H1 (cell line): ENCODE data around the gene HS6ST3.

Experiments
- ASH2L ChIP-seq: fragments of 200-600, 300-600 bp; sonication (generic); IDR thresholded peaks from one replicate; pipeline ENCODE4 v1.7.1; 2017; ENCODE audit warnings: low read length
- POLR2A ChIP-seq, 2 experiments: IDR thresholded peaks; 1 replicate in 1 of 2; 2 replicates in 1 of 2; pipeline ENCODE4 v1.6.1; 2011; ENCODE audit warnings: low read depth in 2 of 2, low read length in 2 of 2, mild to moderate bottlenecking in 2 of 2; ENCODE audit errors: control extremely low read depth in 1 of 2
- POLR2AphosphoS5 ChIP-seq: IDR thresholded peaks from 2 replicates; pipeline ENCODE4 v1.6.1; 2011; ENCODE audit warnings: low read depth, low read length
- SP1 ChIP-seq: IDR thresholded peaks from 2 replicates; pipeline ENCODE4 v1.6.1; 2011; ENCODE audit warnings: low read depth, low read length
- TAF1 ChIP-seq: IDR thresholded peaks from 2 replicates; pipeline ENCODE4 v1.6.1; 2011; ENCODE audit warnings: mild to moderate bottlenecking, low read depth, low read length
- TF ChIP-seq, protein P1 (sequence below), 3 experiments: IDR thresholded peaks; 1 replicate in 2 of 3; 2 replicates in 1 of 3; pipeline versions ENCODE4 v1.5.1 to v1.6.1; 2011; ENCODE audit warnings: low read length in 3 of 3, mild to moderate bottlenecking in 3 of 3, inconsistent platforms in 2 of 3, low read depth in 1 of 3, moderate library complexity in 1 of 3; ENCODE audit not compliant: insufficient read depth in 1 of 3; ENCODE audit errors: control extremely low read depth in 1 of 3

- TF ChIP-seq, protein P1, sequence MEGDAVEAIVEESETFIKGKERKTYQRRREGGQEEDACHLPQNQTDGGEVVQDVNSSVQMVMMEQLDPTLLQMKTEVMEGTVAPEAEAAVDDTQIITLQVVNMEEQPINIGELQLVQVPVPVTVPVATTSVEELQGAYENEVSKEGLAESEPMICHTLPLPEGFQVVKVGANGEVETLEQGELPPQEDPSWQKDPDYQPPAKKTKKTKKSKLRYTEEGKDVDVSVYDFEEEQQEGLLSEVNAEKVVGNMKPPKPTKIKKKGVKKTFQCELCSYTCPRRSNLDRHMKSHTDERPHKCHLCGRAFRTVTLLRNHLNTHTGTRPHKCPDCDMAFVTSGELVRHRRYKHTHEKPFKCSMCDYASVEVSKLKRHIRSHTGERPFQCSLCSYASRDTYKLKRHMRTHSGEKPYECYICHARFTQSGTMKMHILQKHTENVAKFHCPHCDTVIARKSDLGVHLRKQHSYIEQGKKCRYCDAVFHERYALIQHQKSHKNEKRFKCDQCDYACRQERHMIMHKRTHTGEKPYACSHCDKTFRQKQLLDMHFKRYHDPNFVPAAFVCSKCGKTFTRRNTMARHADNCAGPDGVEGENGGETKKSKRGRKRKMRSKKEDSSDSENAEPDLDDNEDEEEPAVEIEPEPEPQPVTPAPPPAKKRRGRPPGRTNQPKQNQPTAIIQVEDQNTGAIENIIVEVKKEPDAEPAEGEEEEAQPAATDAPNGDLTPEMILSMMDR (IDR thresholded peaks at IDR 0.05; ENCODE audit: control extremely low read depth in 1 of 3, insufficient read depth in 1 of 3, low read depth in 1 of 3, low read length in 3 of 3): no peak
- TF ChIP-seq POLR2AphosphoS5: no peak
- TF ChIP-seq TAF1: no peak
- TF ChIP-seq POLR2A (IDR thresholded peaks at IDR 0.05; ENCODE audit: control extremely low read depth in 1 of 2, low read depth in 2 of 2, low read length in 2 of 2): no peak
- TF ChIP-seq ASH2L: no peak
- TF ChIP-seq SP1: no peak
Measured at GRCh38 chr13:96540670-96541069, 450.8 kb downstream of the HS6ST3 start.
